HG03196 (cell line): ENCODE data around the gene OR5B12.
"Not testable (repeated sequence)": the region's sequence is repeated elsewhere in the genome, so short reads cannot be mapped to it uniquely, and the experiment has no call there.

Experiments used
- ATAC-seq: cut with Tn5 transposase; IDR thresholded peaks from one replicate; pipeline ENCODE4 v1.9.1; 2021; ENCODE audit not compliant: unreplicated experiment

OR5B12 gene

GRCh38 chr11:58442136-58442535, at the start of gene OR5B12:
TSS of gene OR5B12 (minus strand) at chr11:58442236. CDS start at chr11:58440151, 2,085 bp downstream.
- ATAC-seq, result no peak

GRCh38 chr11:58490827-58491226, 48.8 kb upstream of the OR5B12 start:
- no peak for ATAC-seq

- no peak for ATAC-seq
Measured at GRCh38 chr11:58487170-58487569, 45.1 kb upstream of the OR5B12 start.

DNA sequence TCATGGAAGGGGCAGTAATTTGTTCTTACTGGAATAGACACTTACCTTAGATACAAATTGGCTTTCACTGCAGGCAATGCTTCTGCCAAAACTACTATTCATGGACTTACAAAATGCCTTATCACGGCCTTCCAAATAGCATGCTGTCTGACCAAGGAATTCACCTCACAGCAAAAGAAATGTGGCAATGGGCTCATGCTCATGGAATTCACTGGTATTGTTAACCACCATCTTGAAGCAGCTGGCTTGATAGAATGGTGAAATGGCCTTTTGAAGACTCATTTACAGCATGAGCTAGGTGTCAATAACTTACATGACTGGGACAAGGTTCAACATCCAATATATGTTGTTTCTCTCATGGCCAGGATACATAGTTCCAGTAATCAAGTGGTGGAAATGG, 43.9 kb upstream of the OR5B12 start:
- ATAC-seq, result no peak

DNA sequence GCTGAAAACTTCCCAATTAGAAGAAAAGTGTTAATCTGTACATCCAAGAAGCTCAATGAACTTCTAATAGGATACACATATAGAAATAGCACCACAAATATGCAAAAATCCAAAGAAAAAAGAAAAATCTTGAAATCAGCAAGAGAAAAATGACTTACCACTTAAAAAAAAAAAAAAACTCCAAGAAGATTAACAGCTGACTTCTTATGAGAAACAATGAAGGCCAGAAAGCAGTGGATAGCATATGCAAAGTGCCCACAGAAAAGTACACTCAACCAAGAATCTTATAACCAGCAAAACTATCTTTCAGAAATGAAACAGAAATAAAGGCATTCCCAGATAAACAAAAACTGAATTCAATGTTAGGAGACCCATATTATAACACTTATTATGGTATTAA, 29.9 kb upstream of the OR5B12 start:
- ATAC-seq, result no peak

DNA sequence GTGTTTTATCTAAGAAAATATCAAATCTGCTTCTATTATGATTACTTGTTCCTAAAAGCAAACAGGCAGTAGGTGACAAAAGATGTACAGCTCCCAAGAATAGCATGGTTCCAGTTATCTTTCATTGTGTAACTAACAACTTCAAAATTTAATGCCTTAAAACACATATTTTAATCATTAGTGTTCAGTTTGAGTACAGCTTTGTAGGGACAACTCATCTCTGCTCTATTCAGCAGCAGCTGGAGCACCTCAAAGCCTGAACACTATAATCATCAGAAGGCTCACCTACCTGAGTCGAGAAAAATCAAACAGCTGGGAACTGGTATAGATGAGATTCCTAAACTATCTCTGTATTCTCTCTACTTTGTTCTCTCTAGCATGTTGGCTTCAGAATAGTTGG, 24.3 kb upstream of the OR5B12 start:
- ATAC-seq, result no peak

- ATAC-seq, result no peak
Measured at GRCh38 chr11:58465690-58466089, 23.7 kb upstream of the OR5B12 start.

- ATAC-seq, result no peak
Measured at GRCh38 chr11:58451585-58451984, 9.5 kb upstream of the OR5B12 start.

GRCh38 chr11:58446294-58446693, 4.3 kb upstream of the OR5B12 start:
- no peak for ATAC-seq

GRCh38 chr11:58444300-58444699, 2.3 kb upstream of the OR5B12 start:
- no peak for ATAC-seq

DNA sequence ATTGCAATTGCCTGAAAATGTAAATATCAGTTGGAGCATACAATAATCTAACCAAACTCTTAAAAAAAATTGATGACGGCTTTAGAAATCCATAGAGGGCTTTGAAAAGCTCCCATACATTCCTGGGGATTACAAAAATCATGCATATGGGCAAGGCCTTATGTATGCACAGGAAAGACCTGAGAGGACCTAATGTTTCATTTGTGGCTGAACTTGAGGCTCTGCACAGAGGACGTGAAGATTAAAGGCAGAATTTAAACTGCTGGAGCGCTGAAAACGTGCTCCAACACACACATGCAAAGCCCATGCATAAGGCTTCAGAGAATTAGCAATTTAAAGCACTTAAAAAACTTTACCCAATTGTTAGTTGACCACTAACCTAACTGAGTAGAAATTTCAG, 3.5 kb downstream of the OR5B12 start:
- no peak for ATAC-seq

DNA sequence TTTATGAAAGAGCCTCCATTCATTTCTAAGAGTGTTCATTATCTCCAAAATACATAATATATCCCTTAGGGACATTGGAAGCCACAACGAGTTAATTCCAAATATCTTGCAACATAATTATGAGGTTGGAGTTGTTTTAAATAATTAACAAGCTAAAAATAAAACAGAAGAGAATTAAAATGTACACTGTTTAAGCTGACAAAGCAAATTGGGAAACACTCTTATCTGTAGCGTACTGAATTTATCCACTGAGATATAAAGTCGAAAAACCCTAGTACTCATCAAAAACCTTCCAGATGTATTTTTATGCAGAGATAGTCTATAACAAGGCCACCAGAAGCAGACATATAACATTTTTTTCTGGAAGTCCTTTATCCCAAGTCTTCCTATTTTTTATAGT, 7.8 kb downstream of the OR5B12 start:
- ATAC-seq, result no peak

GRCh38 chr11:58433638-58434203, 8.3 kb downstream of the OR5B12 start:
- no peak for ATAC-seq

- no peak for ATAC-seq
Measured at GRCh38 chr11:58429273-58429672, 12.8 kb downstream of the OR5B12 start.

DNA sequence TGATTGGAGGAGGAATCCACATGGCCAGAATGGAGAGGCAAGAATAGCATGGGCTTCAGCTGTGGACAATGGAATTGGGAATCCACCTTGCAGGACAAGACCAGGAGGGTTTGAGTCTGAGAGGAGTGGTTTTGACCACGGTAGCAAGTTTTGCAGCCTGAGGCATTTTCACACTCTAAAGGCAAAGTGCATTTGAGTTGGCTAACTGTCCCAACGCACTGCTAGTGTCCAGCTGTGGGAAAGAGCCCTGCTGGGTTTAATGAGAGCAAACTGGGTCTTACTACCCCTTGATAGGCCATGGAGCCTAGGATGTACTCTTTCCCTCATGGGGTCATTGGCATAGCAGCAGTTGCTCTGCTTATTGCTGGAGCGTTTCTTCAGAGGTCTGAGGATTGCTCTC, 14.0 kb downstream of the OR5B12 start, which contains the start of gene OR5B2:
OR5B2 (minus strand) TSS at position 101 of the 400 bp plus-strand sequence. CDS start 4,860 bp downstream, outside the sequence.
- ATAC-seq, result no peak

DNA sequence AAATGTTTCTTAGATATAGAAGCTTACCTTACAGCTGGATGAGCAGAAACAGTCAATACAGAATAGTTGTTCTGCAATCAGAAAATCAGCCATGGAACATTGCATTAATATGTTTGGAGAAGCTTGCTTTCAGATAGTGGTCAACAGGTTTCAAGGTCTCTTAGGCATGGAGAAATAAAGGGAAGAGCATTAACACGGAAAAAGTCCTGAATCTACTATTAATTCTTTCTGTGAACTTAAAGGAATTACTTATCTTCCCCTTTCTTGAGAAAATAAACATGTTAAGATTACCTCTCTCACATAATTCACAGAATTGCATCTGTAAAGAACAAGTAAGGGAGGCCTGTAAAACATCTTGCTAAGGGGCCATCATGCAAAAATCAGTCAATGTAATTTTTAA, 35.3 kb downstream of the OR5B12 start, which contains the start of gene OR5B3:
OR5B3 (minus strand) TSS at position 101 of the 400 bp plus-strand sequence. CDS start 3,465 bp downstream, outside the sequence.
- ATAC-seq, result no peak

DNA sequence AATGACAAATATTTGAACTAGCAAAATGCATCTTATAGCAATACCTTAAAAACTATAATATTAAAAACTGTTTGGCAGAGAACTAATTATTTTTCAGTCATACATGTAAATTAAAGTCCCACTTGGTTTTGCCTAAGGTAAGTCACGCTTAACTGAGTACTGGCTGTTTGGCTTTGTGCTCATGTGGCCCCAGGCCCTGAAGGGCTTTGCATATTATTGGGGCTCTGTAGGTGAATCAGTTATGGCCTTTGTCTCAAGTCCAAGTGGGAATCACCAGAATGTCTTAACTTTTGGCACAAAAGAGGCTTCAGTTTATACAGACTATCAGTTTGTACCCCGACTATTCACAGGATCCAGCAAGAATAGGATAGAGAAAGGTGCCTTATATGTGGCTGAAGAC, 42.4 kb downstream of the OR5B12 start:
- ATAC-seq, result not testable (repeated sequence)

- no peak for ATAC-seq
Measured at GRCh38 chr11:58395581-58395980, 46.5 kb downstream of the OR5B12 start.

DNA sequence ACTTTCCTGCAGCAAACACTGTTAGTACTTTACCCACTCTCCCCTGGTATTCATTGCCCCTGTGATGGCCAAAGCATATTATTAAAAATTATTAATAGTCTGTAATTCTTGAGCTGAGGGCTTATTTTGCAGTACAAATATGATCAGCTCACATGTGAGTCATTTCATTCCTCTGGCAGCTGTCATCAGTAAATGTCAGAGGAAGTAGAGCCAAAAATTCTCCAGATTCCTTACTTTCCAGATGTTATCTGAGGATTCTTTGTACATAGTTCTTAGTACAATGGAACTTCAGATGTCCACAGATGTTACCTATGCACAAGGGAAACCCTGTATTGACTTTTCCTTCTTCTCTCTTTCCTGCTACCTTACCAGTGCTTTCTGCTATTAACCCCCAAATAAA, 47.8 kb downstream of the OR5B12 start:
- no peak for ATAC-seq

DNA sequence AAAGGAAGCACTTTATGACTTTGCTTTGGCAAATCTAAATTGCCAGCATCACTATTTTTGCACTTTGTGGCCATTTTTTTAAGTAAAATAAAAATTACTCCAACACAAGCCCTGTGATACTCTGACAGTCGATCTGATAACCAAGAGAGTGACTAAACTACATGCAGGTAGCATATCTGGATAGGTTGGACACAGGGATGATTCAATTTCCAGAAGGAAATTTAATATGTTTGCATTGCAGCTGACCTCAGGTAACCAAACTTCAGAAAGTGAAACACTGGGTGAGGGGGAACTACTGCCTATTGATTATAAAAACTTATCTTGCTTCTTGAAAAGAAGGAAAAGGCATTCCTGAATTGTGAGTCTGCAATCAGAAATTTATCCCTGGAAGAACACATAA, 49.3 kb downstream of the OR5B12 start:
- ATAC-seq, result no peak

GRCh38 chr11:58391879-58392278, 50.2 kb downstream of the OR5B12 start:
- ATAC-seq, result no peak

- no peak for ATAC-seq
Measured at GRCh38 chr11:58390551-58391063, 51.4 kb downstream of the OR5B12 start.
